HFFc6 (cell line): ENCODE results near the gene STRN4. TPM values are rescaled to one million over a fixed set of nuclear protein-coding genes. Genes with fewer than 3 reads are reported as not detected.

Experiments used
- DNase-seq: peaks from one replicate; pipeline ENCODE4 v3.0.0-alpha.2; 2018
- H3K27ac Mint-ChIP-seq: 2 replicates; pipeline ENCODE4 v1.8.0; 2020; ENCODE audit warnings: mild to moderate bottlenecking, mixed read lengths
- H3K27me3 Mint-ChIP-seq: 2 replicates; pipeline ENCODE4 v1.8.0; 2021; ENCODE audit warnings: mild to moderate bottlenecking, moderate library complexity, mixed read lengths; ENCODE audit not compliant: insufficient read depth
- H3K36me3 Mint-ChIP-seq: 2 replicates; pipeline ENCODE4 v1.8.0; 2021; ENCODE audit warnings: low read depth, mixed read lengths
- H3K4me1 Mint-ChIP-seq: 2 replicates; pipeline ENCODE4 v1.8.0; 2020; ENCODE audit warnings: low read depth, mixed read lengths
- H3K4me3 Mint-ChIP-seq: 2 replicates; pipeline ENCODE4 v1.8.0; 2020; ENCODE audit warnings: mild to moderate bottlenecking, moderate library complexity, mixed read lengths
- H3K9me3 Mint-ChIP-seq: 2 replicates; pipeline ENCODE4 v1.8.0; 2020; ENCODE audit warnings: mild to moderate bottlenecking, mixed read lengths
- CTCF ChIP-seq: fragments of 200-600 bp; sonication (generic); IDR thresholded peaks from 2 replicates; pipeline ENCODE4 v1.5.0; 2021; ENCODE audit warnings: antibody characterized with exemption, mild to moderate bottlenecking
- total RNA-seq, 6 experiments: library from RNA; stranded (reverse); fragmentation: NEBNext Ultra II Directional; extraction: Animal tissue kit (Norgen Biotek cat#: 25700); gene quantifications; 2 replicates in 1 of 6; 3 replicates in 5 of 6; pipeline ENCODE4 v1.2.3, GENCODE V29; 2021

Gene STRN4
- total RNA-seq, 6 experiments from 2014 or later, result 53.6 to 60.8 (median 58.3) TPM

DNA sequence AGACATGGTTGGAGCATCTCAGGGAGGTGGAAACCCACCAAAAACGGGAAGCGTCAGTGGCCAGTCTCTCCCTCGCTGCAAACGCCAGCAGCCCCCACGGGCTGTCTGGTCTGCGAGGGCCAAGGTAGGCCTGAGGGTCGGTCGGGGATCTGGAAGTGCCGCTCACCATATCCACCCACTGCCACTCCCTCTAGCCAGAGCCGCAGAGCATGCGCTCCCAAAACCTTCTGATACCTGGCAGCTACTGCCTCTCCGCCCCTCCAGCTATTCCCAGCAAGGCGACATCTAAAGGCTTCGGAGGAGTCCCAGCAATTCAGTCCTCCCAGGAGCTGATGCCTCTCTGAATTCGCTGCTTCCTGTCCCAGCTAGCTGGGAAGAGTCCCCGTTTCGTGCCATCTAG, 4.8 kb downstream of the STRN4 start:
- DNase-seq, result no peak

DNA sequence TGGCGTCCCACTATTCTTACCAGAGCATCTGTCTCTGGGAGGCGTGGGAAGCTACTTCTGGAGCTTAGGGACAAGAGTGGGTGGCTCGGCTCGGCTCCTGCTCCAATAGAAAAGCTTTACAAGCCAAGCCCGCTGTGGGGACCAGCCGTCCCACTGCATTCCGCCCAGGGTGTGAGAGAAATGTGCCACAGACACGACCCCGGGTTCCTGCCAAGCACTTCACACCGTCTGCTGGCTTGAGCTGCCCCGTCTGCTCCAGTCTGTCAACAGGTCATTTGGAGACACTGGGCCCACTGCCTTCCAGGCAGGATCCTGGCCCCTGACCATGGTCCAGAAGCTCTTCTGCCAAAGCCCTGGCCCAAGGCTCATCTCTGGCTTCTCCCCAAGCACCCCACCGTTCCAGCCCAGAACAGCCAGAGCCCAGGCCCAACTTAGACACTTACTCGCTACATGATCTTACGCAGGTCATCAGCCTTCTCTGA, 6.9 kb downstream of the STRN4 start:
- peaks cover 5% of the 10 kb centered on the region; the same call in 1 of the 2 replicates for H3K36me3 Mint-ChIP-seq
- H3K4me3 Mint-ChIP-seq, result no peak overlapping the region
- TF ChIP-seq CTCF, result no peak
- DNase-seq, result no peak
- peaks cover 2% of the 10 kb centered on the region for H3K27me3 Mint-ChIP-seq
- no peaks in the 10 kb centered on the region for H3K9me3 Mint-ChIP-seq
- peak overlapping the region; percentile 29; the same call in 1 of the 2 replicates for H3K27ac Mint-ChIP-seq
- peaks cover 38% of the 10 kb centered on the region for H3K4me1 Mint-ChIP-seq

More for the DNA sequence above, 4.8 kb downstream of the STRN4 start:
- no peak for TF ChIP-seq CTCF
- H3K9me3 Mint-ChIP-seq, result no peaks in the 10 kb centered on the region
- H3K4me1 Mint-ChIP-seq, result peaks cover 48% of the 10 kb centered on the region
- H3K27me3 Mint-ChIP-seq, result no peaks in the 10 kb centered on the region; the same call in 1 of the 2 replicates
- H3K27ac Mint-ChIP-seq, result no peak overlapping the region
- 0 out of 2 replicates have a peak, but pooled peaks cover 4% of the 10 kb centered on the region for H3K36me3 Mint-ChIP-seq
- no peak overlapping the region for H3K4me3 Mint-ChIP-seq

DNA sequence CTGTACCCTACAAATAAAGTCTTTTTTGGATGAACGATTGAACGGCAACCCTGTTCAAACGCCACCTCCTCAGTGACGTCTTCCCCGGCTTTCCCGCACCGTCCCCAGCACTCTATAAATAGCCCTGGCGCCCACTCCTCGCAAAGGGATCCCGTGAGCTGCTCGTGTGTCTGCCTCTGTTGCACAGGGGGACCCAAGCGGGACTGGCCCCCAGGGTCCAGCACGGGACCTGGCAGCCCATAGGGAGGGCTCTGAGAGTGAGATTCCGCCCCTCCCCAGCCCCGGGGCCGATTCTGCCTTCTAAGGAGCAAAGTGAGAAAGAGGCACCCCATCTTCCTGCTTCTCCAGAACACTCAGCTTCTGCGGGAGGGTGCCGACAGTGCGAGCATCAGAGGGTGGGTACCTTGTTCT, 8.5 kb downstream of the STRN4 start:
- no peak for TF ChIP-seq CTCF
- Mint-ChIP-seq H3K4me3 (no peak overlapping the region), H3K27ac (no peak overlapping the region), H3K36me3 (peaks cover 18% of the 10 kb centered on the region), H3K9me3 (no peaks in the 10 kb centered on the region), H3K4me1 (peaks cover 37% of the 10 kb centered on the region), H3K27me3 (peaks cover 2% of the 10 kb centered on the region)
- no peak for DNase-seq

GRCh38 chr19:46737298-46737654, 9.0 kb downstream of the STRN4 start:
- DNase-seq, result no peak
- Mint-ChIP-seq H3K4me1 (peaks cover 39% of the 10 kb centered on the region), H3K9me3 (no peaks in the 10 kb centered on the region), H3K4me3 (no peak overlapping the region), H3K36me3 (peaks cover 18% of the 10 kb centered on the region), H3K27me3 (peaks cover 2% of the 10 kb centered on the region), H3K27ac (no peak overlapping the region)
- no peak for TF ChIP-seq CTCF

DNA sequence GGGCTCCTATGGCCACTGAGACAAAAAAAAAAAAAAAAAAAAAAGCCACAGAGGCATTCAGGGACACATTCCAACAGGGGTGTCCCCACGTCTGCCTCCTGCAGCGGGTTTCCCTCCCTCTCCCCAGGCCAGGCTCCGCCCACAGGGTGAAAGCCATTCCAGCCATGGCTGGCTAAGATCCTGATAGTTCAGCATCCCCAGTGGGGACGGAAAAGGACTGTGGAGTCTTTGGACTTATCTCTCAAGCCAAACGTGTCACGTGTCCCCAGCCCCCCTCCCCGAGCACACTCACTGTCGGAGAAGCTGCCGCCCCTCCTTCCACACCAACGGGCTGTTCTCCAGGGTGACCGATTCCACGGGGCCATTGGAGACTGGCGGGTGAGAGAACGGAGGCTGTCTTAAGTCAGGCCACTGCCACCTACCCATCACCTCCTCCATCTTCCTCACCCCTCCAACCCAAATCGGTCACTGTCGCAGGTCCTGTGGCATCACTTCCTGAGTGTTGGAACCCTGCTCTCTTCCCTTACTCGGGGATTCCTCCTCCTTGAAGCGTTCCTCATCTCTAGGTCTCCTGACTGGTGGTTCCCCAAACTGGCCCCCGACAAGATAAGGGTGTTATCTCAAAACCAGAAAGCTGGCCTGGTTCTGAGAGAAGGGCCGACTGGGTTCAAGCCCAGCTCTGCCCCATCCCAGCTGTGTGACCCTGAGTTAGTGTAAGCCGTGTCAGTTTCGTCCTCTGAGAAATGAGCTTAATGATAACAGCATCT, 9.5 kb downstream of the STRN4 start:
- Mint-ChIP-seq H3K9me3 (no peaks in the 10 kb centered on the region), H3K27ac (0 out of 2 replicates have a peak overlapping the region, but pooled peaks have one; percentile 21), H3K4me1 (peaks cover 39% of the 10 kb centered on the region), H3K36me3 (peaks cover 24% of the 10 kb centered on the region), H3K4me3 (no peak overlapping the region), H3K27me3 (peaks cover 5% of the 10 kb centered on the region)
- no peak for DNase-seq
- no peak for TF ChIP-seq CTCF
